T47D (cell line): ENCODE measurements around the gene NSUN7.
"Not testable (repeated sequence)": the region's sequence is repeated elsewhere in the genome, so short reads cannot be mapped to it uniquely, and the experiment has no call there.

Source experiments
- DNase-seq, 2 experiments: peaks; one replicate each; pipeline versions ENCODE4 v3.0.0 to v3.0.0-alpha.2; 2011 to 2012; ENCODE audit warnings: low read depth in 1 of 2, low spot score in 1 of 2
- JUND ChIP-seq: IDR thresholded peaks from 2 replicates; pipeline ENCODE4 v1.6.1; 2012; ENCODE audit warnings: low read depth
- in situ Hi-C: cut with HindIII; loops from 2 replicates; pipeline ENCODE4 v1.10.0; 2016; ENCODE audit warnings: low sequenced_read_pairs, low pct_unique_long_range_greater_than_20kb

NSUN7 gene, protein sequence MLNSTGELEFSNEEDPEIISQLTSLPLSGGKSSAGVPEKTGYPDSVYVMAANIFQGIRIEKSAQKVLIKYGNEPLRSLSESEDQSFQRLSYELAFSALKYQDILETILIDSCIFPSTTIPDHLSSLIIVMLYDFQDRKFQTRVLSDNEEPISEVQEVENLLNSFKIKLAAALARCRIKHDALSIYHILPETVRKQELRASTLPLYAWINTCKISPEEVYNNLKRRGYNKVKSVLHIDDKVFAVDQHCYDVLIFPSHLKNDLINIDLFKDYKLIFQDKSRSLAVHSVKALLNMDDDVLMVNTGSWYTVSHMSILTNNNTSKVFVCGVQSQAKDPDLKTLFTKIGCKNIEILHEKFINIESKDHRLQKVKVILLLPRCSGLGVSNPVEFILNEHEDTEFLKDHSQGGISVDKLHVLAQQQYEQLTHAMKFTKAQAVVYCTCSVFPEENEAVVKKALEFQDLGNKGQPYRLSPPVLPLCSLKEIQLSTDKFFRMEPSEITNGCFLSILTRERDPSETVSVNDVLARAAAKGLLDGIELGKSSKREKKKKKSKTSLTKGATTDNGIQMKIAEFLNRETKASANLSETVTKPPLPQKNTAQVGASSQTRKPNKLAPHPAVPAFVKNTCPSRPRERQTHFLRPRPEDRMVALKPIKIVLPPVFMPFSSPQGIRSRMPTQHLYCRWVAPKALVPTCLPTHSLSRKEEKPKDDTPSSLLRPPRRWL

DNA sequence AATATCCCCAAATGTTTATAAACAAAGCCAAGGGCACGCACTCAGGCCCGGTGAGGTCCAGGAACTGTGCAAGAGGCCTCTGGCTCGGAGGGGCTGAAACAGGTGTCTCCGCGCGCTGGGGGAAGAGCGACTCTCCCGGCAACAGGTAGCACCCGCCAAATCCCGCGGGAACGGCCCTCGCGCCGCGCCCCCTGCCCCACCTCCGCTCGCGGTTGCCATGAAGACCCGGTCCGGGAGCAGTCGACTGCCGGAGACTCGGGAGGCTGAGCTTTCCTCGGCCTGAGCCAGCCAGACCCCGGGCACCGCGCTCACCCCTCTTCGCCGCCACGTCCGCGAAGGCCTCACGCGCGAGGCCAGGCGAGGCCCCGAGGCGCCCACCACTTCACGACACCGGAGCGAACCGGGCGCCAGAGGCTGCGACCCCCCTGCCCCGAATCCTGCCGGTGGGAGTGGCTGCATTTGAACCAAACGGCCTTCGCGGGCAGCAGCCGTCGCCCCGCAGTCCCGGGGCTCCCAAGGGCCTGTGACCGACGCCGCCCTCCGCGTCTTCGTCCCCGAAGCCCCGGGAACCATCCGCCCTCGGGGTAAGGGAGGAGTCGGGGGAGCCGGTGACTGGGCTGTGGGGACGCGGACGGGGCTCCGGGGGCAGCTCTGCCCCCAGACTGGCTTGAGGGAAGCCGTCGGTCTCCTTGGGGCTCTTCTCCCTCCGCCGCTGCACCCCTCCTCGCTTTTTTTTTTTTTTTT is at the start of gene NSUN7:
TSS of gene NSUN7 (plus strand) at position 239 of the 744 bp plus-strand sequence. CDS start 739 bp downstream, outside the sequence.
- peak in 1 of 2 experiments; percentile 90 for DNase-seq
- TF ChIP-seq JUND = 0 out of 2 replicates have a peak, but pooled peaks have one; percentile 9
- in situ Hi-C loops = no loop called here

DNA sequence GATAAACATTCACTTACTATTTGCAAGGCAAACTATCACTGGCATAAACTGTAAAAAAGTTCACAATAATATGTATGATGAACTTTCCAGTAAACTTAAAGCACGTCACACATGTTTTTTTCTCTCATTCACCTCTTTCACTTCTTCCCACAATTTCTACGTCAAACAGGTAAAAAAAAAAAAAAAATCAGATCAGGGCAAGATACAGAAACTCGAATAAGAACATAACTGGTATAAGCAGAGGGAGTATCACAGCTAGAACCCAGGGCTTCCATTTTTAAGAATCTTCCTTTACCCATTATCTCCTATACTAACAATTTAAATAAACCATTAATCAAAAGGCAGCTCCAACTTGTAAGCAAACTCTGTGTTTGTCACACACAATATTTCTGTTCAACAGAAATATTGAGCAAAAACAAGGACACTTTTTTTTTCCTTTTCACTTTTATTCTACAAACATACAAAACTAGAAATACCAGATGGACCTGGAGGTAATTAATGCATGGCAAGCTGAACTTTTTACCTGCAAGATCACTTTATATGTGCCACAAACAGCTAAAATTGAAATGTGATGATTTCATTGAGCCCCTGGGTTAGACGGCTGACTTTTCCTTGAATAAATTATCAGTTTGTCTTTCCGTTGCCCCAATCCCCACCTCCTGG is 47.5 kb upstream of the NSUN7 start:
- DNase-seq = peak in 1 of 2 experiments; percentile 62
- in situ Hi-C loops = no loop called here
- TF ChIP-seq JUND = no peak

DNA sequence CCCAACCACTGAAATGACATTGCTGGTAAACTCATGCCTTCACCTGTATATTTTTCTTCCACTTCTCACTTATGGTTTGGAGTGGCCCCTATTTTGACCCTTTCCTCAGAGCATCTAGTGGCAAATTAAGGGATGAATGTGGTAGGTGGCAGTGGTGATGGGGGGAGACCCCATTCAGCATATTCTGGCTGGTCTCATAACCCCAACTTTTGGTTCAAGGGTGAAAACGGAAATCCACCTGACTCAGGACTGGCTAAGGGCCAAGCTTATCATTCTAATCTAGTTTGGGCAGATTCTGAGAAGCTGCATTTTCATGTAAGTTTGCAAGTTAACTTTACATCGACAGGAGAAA is 47.0 kb upstream of the NSUN7 start:
- TF ChIP-seq JUND = no peak
- in situ Hi-C loops = no loop called here

DNA sequence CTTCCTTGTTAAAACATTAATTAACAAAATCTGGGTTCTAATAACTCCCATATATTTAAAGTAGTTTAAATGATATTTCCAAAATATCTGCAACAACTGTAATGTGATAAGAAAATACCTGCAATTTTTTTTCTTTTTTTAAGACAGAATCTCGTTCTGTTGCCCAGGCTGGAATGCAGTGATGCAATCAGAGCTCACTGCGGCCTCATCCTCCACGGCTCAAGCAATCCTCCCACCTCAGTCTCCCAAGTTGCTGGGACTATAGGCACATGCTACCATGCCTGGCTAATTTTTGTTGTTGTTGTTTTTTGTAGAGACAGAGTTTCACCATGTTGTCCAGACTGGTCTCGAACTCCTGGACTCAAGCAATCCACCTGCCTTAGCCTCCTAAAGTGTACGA is 45.7 kb upstream of the NSUN7 start:
- in situ Hi-C loops = no loop called here
- DNase-seq = no peak
- TF ChIP-seq JUND = no peak

More for the DNA sequence above, 47.0 kb upstream of the NSUN7 start:
- peak in 1 of 2 experiments; percentile 34 for DNase-seq

DNA sequence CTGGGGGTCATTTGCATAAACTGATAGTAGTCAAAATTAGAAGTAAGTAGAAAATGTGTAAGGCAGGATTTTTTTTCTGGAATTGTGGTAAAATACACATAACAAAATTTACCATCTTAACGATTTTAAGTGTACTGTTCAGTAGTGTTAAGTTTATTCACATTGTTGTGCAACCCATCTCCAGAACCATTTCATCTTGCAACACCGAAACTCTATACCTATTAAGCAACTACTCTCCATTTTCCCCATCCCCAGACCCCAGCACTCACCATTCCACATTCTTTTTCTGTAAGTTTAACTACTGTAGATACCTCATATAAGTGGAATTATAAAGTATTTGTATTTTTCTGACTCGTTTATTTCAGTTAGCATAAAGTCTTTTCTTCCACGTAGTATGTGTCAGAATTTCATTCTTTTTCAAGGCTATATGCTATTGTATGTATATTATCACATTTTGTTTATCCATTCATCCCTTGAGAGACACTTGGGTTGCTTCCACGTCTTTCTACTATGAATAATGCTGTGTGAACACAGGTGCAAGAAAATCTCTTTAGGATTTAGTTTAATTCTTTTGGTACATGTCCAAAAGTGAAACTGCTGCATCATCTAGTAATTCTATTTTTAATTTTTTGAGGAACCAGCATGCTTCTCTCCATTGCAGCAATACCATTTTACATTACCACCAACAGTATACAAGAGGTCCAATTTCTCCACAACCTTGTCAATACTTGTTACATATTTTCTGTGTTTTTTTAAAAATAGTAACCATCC is 39.1 kb upstream of the NSUN7 start:
- no peak for DNase-seq
- TF ChIP-seq JUND = no peak
- in situ Hi-C loops = no loop called here

DNA sequence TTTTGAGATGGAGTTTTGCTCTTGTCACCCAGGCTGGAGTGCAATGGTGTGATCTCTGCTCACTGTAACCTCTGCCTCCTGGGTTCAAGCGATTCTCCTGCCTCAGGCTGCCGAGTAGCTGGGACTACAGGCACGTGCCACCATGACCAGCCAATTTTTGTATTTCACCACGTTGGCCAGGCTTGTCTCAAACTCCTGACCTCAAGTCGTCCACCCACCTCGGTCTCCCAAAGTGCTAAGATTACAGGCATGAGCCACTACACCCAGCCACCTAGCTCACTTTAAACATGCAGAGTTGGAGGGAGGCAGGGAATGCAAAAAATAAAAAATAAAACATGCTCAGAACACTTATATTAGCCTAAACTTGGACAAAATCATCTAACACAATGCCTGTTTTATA is 36.8 kb upstream of the NSUN7 start:
- in situ Hi-C loops, DNase-seq: not testable (repeated sequence)

DNA sequence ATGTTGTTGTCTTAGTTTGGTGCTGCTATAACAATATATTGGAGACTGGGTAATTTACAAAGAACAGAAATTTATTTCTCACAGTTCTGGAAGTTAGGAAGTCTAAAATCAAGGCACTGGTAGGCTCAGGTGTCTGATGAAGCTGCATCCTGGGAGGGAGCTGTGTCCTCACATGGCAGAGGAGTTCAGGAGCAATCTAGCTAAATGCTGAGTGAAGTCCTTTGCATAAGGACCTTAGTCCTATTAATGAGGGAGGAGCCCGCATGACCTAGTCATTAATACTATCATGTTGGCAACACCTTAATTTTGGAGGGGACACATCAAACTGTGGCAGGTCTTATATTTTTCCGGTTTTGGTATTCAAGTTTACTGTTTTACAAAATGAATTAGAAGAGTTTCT is 36.0 kb upstream of the NSUN7 start:
- TF ChIP-seq JUND = no peak
- no peak for DNase-seq
- in situ Hi-C loops = no loop called here

DNA sequence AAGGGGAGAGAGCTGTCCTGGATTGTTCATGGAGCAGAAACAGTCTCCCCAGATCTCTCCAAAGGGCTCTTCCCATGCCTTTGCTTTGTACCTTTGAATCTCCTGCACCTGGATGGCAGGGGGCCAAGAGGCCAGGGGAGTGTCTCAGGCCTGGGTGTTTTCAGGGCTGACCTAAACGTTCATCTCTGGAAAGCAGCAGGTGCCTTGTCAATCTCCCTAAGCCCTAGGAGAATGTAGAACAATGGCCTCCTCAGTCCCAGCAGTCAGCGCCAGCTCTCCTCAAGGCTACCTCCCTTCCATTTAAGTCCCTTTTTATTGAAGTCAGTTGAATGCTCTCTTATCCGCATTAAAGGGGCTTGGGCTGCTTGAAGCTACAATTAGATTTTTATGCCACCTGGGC is 31.2 kb upstream of the NSUN7 start:
- peak in 1 of 2 experiments; percentile 30 for DNase-seq
- no peak for TF ChIP-seq JUND
- in situ Hi-C loops = no loop called here

DNA sequence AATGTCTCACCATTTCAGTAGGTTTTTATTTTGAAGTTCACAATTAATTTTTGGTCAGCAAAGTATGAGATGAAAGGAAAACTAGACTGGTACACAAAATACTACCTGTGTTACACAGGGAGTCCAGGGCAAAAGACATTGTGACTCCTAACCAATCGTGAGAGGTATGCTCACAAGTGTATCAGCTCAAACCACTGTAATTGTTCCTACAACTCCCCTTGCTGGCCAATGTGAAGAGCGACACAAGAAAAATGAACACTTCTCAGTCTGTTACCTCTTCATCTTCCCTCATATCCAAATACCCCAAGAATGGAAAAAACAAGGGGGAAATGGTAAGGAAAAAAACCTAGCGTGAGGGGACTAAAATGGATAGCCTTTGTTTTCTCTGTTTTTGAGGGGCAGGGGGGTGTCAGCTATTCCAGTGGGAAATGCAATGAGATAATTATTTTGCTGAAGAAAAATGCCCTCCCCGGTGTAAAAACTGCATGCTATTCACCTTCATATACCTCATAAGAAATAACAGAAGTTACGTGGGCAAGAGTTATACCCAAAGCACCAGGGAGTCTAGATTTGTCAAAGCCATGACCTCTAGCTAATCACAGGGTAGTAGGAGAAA is 30.6 kb upstream of the NSUN7 start:
- TF ChIP-seq JUND = no peak

DNA sequence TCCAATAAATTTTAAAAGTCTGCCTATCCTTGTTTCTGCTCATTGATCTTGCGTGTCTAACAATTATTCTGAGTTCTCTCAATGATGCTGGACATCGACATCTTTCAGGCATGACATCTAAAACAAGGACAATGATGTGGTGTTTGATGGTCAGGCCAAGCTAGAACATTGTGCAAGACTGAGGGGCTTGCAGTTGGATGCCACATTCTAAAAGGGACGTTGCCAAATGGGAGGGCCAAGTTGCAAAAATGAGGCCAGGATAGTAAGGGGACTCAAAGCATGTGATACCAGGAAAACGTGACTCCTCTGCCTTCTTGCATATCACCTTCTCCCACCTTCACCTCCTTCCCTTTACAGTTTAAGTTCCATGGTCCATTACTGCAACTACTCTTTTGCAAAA is 29.4 kb upstream of the NSUN7 start:
- no peak for DNase-seq
- TF ChIP-seq JUND = no peak
- in situ Hi-C loops = no loop called here

More for the DNA sequence above, 30.6 kb upstream of the NSUN7 start:
- in situ Hi-C loops = no loop called here
- DNase-seq = peak; percentile 52 to 88

DNA sequence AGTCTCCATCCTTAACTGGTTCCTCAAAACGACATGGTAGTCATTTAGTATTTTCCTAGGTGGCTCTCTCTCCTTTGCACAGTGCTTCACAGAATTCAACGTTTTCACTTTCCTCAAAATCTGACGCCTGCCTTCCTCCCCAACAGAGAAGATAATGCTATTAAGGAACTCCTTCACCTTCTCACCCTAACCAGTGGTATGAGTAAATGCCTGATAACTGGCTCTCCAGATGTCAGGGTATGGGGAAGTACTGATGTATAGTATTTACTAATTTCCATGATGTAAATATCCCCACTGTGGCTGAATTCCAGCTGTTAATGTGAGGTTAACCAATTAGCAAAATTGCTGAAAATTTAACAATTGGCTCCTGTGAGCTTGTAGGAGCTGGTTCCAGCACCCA is 28.8 kb upstream of the NSUN7 start:
- TF ChIP-seq JUND = no peak
- no peak for DNase-seq
- in situ Hi-C loops = no loop called here
